ENCODE data around the gene PIEZO2. TPM values are rescaled to one million over a fixed set of nuclear protein-coding genes. Genes with fewer than 3 reads are reported as not detected.

The PIEZO2 gene
- total and polyA plus RNA-seq, 2 of the 8 experiments (the other 6 are each of a cell fraction or from before 2014, with no cell fraction given) = 4.7 to 16.5 TPM

- Histone ChIP-seq H3K9me3 (ENCODE audit: insufficient read depth in 2 of 2, low read depth in 1 of 2, low read length in 1 of 2) (no peaks in the 10 kb centered on the region), H2BK12ac (ENCODE audit: low read depth, low read length) (no peak overlapping the region), H3K9ac (replicated peaks in 1 of 4; ENCODE audit: extremely low read depth in 1 of 4, low read depth in 3 of 4, low read length in 3 of 4) (no peak overlapping the region), H4K8ac (ENCODE audit: extremely low read depth, insufficient read depth, low read length) (no peak overlapping the region), H3K79me2 (ENCODE audit: control insufficient read depth in 1 of 2, insufficient read depth in 2 of 2, low read length in 2 of 2) (no peaks in the 10 kb centered on the region), H3K23ac (ENCODE audit: insufficient read length) (no peak overlapping the region), H3K36me3 (ENCODE audit: control insufficient read depth in 2 of 4, insufficient read depth in 4 of 4, low read length in 3 of 4) (no peaks in the 10 kb centered on the region), H2AFZ (ENCODE audit: low read length) (no peak overlapping the region), H3K14ac (ENCODE audit: insufficient read length) (no peak overlapping the region), H3K4me1 (replicated peaks in 1 of 4; ENCODE audit: control insufficient read depth in 3 of 4, insufficient read depth in 4 of 4, low read length in 3 of 4) (peaks cover 1 to 10% (median 7%) of the 10 kb centered on the region in 4 experiments; a peak in 6 of 7 replicates), H3K27me3 (replicated peaks in 1 of 4; ENCODE audit: control insufficient read depth in 3 of 4, extremely low read depth in 1 of 4, insufficient read depth in 3 of 4, low read length in 3 of 4) (peaks cover 6 to 20% (median 15%) of the 10 kb centered on the region in 4 experiments; a peak in 6 of 7 replicates), H3K4ac (replicated peaks; ENCODE audit: insufficient read length, low read depth, low read length) (no peak overlapping the region), H2BK5ac (ENCODE audit: low read depth, low read length) (no peak overlapping the region), H3K79me1 (ENCODE audit: low read depth, low read length) (no peaks in the 10 kb centered on the region), H3K18ac (ENCODE audit: extremely low read depth, low read length) (no peak overlapping the region), H3K27ac (ENCODE audit: low read depth, low read length) (no peak overlapping the region), H2AK5ac (ENCODE audit: low read depth, low read length) (no peak overlapping the region), H3K23me2 (ENCODE audit: low read depth, low read length) (peaks cover 17% of the 10 kb centered on the region; the same call in 1 of the 2 replicates), H3K4me2 (ENCODE audit: insufficient read depth in 1 of 2, low read depth in 2 of 2, low read length in 2 of 2) (no peak overlapping the region), H2BK20ac (ENCODE audit: low read length) (no peak overlapping the region), H3K56ac (replicated peaks; ENCODE audit: insufficient read length, low read depth, low read length) (no peak overlapping the region), H4K91ac (replicated peaks; ENCODE audit: insufficient read length, low read length) (no peak overlapping the region), H2BK15ac (ENCODE audit: low read length) (no peak overlapping the region), H4K5ac (ENCODE audit: insufficient read length, low read depth, low read length) (no peak overlapping the region), H4K20me1 (replicated peaks in 1 of 2; ENCODE audit: control insufficient read depth in 1 of 2, insufficient read depth in 2 of 2, low read length in 2 of 2) (no peaks in the 10 kb centered on the region), H3K4me3 (ENCODE audit: extremely low read depth in 1 of 4, insufficient read depth in 2 of 4, low read depth in 3 of 4, low read length in 4 of 4) (no peak overlapping the region), H2BK120ac (replicated peaks; ENCODE audit: low read depth, low read length) (no peak overlapping the region)
- ChIA-PET POLR2A (ENCODE audit: partially characterized antibody) (no interaction called here), CTCF (ENCODE audit: partially characterized antibody) (interaction anchor here (1.8 to 9.0 kb wide), 5 partner anchors 111 to 593 kb away, joined by 5 to 96 read pairs (median 25); no protein-coding TSS in a partner anchor)
- DNase-seq (ENCODE audit: low read depth in 1 of 2, low spot score in 2 of 2) = no peak
- FAIRE-seq = no peak
- TF ChIP-seq CTCF (IDR thresholded peaks at IDR 0.05; ENCODE audit: control extremely low read depth in 1 of 3, insufficient read depth in 1 of 3, low read depth in 1 of 3, low read length in 3 of 3) = no peak
- TF ChIP-seq RNF2 (IDR thresholded peaks at IDR 0.05; ENCODE audit: borderline replicate concordance, low read depth, low read length, missing control alignments, poor library complexity, severe bottlenecking) = no peak
- TF ChIP-seq YY1 (IDR thresholded peaks at IDR 0.05; ENCODE audit: low read depth, low read length) = no peak
- WGBS, 2 experiments (ENCODE audit: extremely low coverage in 1 of 2, insufficient coverage in 1 of 2, insufficient read length in 1 of 2, insufficient replicate concordance in 2 of 2, low coverage in 1 of 2, low lambda C conversion rate in 2 of 2, missing lambda C conversion rate in 1 of 2) = 87% methylated on average over 2 of the region's 2 CpGs; no CpG with 5 or more reads in 1 of the 2 experiments
Observed at GRCh38 chr18:11153097-11153496, 3.7 kb upstream of the PIEZO2 start.
